GM03348 (cell line): ENCODE data around the gene DCPS.
"Not testable (repeated sequence)": the region's sequence is repeated elsewhere in the genome, so short reads cannot be mapped to it uniquely, and the experiment has no call there.

ENCODE experiments used
- DNase-seq: peaks from one replicate; pipeline ENCODE4 v3.0.0; 2012; ENCODE audit warnings: low spot score

Gene DCPS

GRCh38 chr11:126384449-126385070 is 80.7 kb downstream of the DCPS start:
- DNase-seq, result no peak

- DNase-seq, result no peak
Measured at GRCh38 chr11:126385991-126386728, 82.3 kb downstream of the DCPS start.

- DNase-seq, result not testable (repeated sequence)
Measured at GRCh38 chr11:126386729-126387071, 82.8 kb downstream of the DCPS start.

GRCh38 chr11:126387857-126388256 is 84.0 kb downstream of the DCPS start:
- no peak for DNase-seq

GRCh38 chr11:126390272-126390867 is 86.5 kb downstream of the DCPS start:
- DNase-seq, result no peak

- no peak for DNase-seq
Measured at GRCh38 chr11:126391286-126391954, 87.6 kb downstream of the DCPS start.

- no peak for DNase-seq
Measured at GRCh38 chr11:126391970-126392632, 88.2 kb downstream of the DCPS start.

- DNase-seq, result peak; percentile 36
Measured at GRCh38 chr11:126392633-126393013, 88.8 kb downstream of the DCPS start.

GRCh38 chr11:126393143-126393542 is 89.3 kb downstream of the DCPS start:
- DNase-seq, result no peak

GRCh38 chr11:126394036-126394435 is 90.2 kb downstream of the DCPS start:
- no peak for DNase-seq

GRCh38 chr11:126394634-126395072 is 90.8 kb downstream of the DCPS start:
- DNase-seq, result not testable (repeated sequence)
